Heart left ventricle (tissue), 16 donors: ENCODE measurements around the gene COBL. TPM values are rescaled to one million over a fixed set of nuclear protein-coding genes. Genes with fewer than 3 reads are reported as not detected.

Experiments
- ATAC-seq, 4 donors: fragments of 200-7000 bp; cut with Tn5 transposase; one replicate each; pipeline ENCODE4 v1.9.1; 2020 to 2022; ENCODE audit warnings: moderate library complexity in 4 of 4, mild to moderate bottlenecking in 3 of 4, moderate number of reproducible peaks in 1 of 4
- DNase-seq, 5 donors: peaks; one replicate each; pipeline ENCODE4 v3.0.0-alpha.2; 2020
- H3K27ac ChIP-seq, 12 donors: fragments of 200-600 bp; sonication (generic) in 4 of 12; one replicate each; pipeline versions ENCODE4 v1.5.0 to v1.8.0; 2016 to 2022; ENCODE audit warnings: mild to moderate bottlenecking in 2 of 12
- H3K27me3 ChIP-seq, 9 donors: fragments of 200-600 bp; sonication (generic) in 2 of 9; one replicate each; pipeline versions ENCODE4 v1.5.1 to v1.8.0; 2016 to 2022; ENCODE audit warnings: mild to moderate bottlenecking in 3 of 9
- H3K36me3 ChIP-seq, 9 donors: fragments of 200-600 bp; sonication (generic) in 2 of 9; one replicate each; pipeline versions ENCODE4 v1.5.0 to v1.8.0; 2018 to 2022; ENCODE audit warnings: mild to moderate bottlenecking in 2 of 9
- H3K4me1 ChIP-seq, 12 donors: fragments of 200-600 bp; sonication (generic) in 4 of 12; one replicate each; pipeline versions ENCODE4 v1.5.0 to v1.8.0; 2016 to 2022; ENCODE audit warnings: mild to moderate bottlenecking in 3 of 12
- H3K4me3 ChIP-seq, 12 donors: fragments of 200-600 bp; sonication (generic) in 4 of 12; one replicate each; pipeline versions ENCODE4 v1.5.0 to v1.8.0; 2017 to 2022; ENCODE audit warnings: mild to moderate bottlenecking in 9 of 12, moderate library complexity in 4 of 12
- H3K9me3 ChIP-seq, 12 donors: fragments of 200-600 bp; sonication (generic) in 4 of 12; one replicate each; pipeline versions ENCODE4 v1.5.0 to v1.8.0; 2016 to 2022; ENCODE audit warnings: mild to moderate bottlenecking in 1 of 12
- CTCF ChIP-seq, 12 donors: fragments of 200-600 bp; sonication (generic) in 4 of 12; IDR thresholded peaks; one replicate each; pipeline versions ENCODE4 v1.5.0 to v1.8.0; 2018 to 2022; ENCODE audit warnings: antibody characterized with exemption in 12 of 12, mild to moderate bottlenecking in 5 of 12
- POLR2A ChIP-seq, 2 donors: fragments of 450-650 bp; IDR thresholded peaks; one replicate each; pipeline ENCODE4 v1.6.1; 2017; ENCODE audit warnings: antibody characterized with exemption in 2 of 2, mild to moderate bottlenecking in 2 of 2, moderate library complexity in 2 of 2
- WGBS, 4 donors: extraction: QIAGEN DNeasy Blood & Tissue Kit in 2 of 4; methylation state at CpG; one replicate each; pipeline versions ENCODE4 v1.1.5 to v1.1.7; 2013 to 2018; 5-methylcytosine and 5-hydroxymethylcytosine counted together
- intact Hi-C, 10 donors: fragments of 100-400 bp; cut with DNase I; formaldehyde crosslinking; loops; one replicate each; pipeline versions ENCODE4 v1.11.1 to v1.14.2; 2022
- polyA plus RNA-seq, 2 donors: library from polyadenylated mRNA; stranded (reverse); fragments of 200-250 nt; gene quantifications; one replicate each; pipeline ENCODE4 v1.2.3, GENCODE V29; 2013
- total RNA-seq, 9 donors: library from RNA; depleted of rRNA in 2 of 9; stranded (reverse); fragments of >200 nt in 2 of 9; fragmentation: NEBNext Ultra II Directional in 3 of 9; extraction: Animal tissue kit (Norgen Biotek cat#: 25700) in 3 of 9; gene quantifications; one replicate each; pipeline versions ENCODE4 v1.1.0 to v1.2.4, GENCODE V29; 2016 to 2023
- donor health status: ischemic (EF 13 %, LVEDD 7.1; RV severe dilation, severe dysfunction).
- donor health status: healthy with polysubstance abuse.
- donor health status: DM: no; HTN: yes; CAD: no.
- donor health status: DM: no; HTN: no; CAD: no.
- donor health status: ischemic (EF 25% LVEDD 6.9; RV normal size, moderate dysfunction).
- donor health status: ischemic (EF 25% LVEDD 5.7; RV mildly dilated, moderate dysfunction).
- donor health status: healthy.
- donor health status: DM: yes; HTN: yes; CAD: no.
- donor health status: ischemic (EF 35%, LVEDD 5.7; RV mildly dilated, moderate dysfunction).
- donor health status: nonischemic (EF 11% LVEDD 7.7; RV severe dilation, severe dysfunction).
- donor health status: DM: yes; HTN: yes; CAD: no.
- donor health status: PGD.
- donor health status: ischemic (EF 29% LVEDD 5.4; RV normal size, mild dysfunction).
- donor health status: nonischemic (EF 23%, LVEDD 6.1; RV moderate dilation, normal function).

Gene COBL
- total and polyA plus RNA-seq, 11 donors: 25.9 to 123 (median 80.4) TPM

- intact Hi-C loops: loop anchor here in 3 of 10 donors (5.0 kb wide), 3 partner anchors 53 to 343 kb away; no protein-coding TSS in a partner anchor
- WGBS, 4 donors: 70 to 96% (median 80%) methylated on average over 2 of the region's 2 CpGs
These were observed 181.0 kb downstream of the COBL start for GRCh38 chr7:51135576-51135975.

GRCh38 chr7:51134013-51134441, 182.6 kb downstream of the COBL start:
- peak in 1 of 4 donors; percentile 74 for ATAC-seq
- H3K27ac ChIP-seq: peak overlapping the region in 8 of 12 donors; percentile 6 to 82 (median 59)
- no peak for DNase-seq
- TF ChIP-seq CTCF (IDR thresholded peaks at IDR 0.05): no peak
- TF ChIP-seq POLR2A (IDR thresholded peaks at IDR 0.05): no peak
- H3K36me3 ChIP-seq: peaks cover 0 to 8% (median 0%) of the 10 kb centered on the region in 9 donors
- intact Hi-C loops: no loop called here
- no peaks in the 10 kb centered on the region for H3K27me3 ChIP-seq
- H3K4me1 ChIP-seq: peaks cover 0 to 20% (median 8%) of the 10 kb centered on the region in 12 donors
- 34 to 57% (median 43%) methylated on average over 4 of the region's 4 CpGs for WGBS, 4 donors
- H3K4me3 ChIP-seq: no peak overlapping the region
- peaks cover 0 to 5% (median 0%) of the 10 kb centered on the region in 12 donors for H3K9me3 ChIP-seq

More at GRCh38 chr7:51135576-51135975, 181.0 kb downstream of the COBL start:
- Histone ChIP-seq H3K27ac (peak overlapping the region in 1 of 12 donors; percentile 67), H3K4me1 (peaks cover 0 to 35% (median 21%) of the 10 kb centered on the region in 12 donors), H3K27me3 (no peaks in the 10 kb centered on the region), H3K36me3 (peaks cover 0 to 8% (median 0%) of the 10 kb centered on the region in 9 donors), H3K4me3 (no peak overlapping the region), H3K9me3 (peaks cover 0 to 5% (median 0%) of the 10 kb centered on the region in 12 donors)
- no peak for TF ChIP-seq POLR2A (IDR thresholded peaks at IDR 0.05)
- ATAC-seq: no peak
- DNase-seq: no peak

- Histone ChIP-seq H3K36me3 (peaks cover 0 to 8% (median 0%) of the 10 kb centered on the region in 9 donors), H3K27me3 (no peaks in the 10 kb centered on the region), H3K4me1 (peaks cover 0 to 16% (median 7%) of the 10 kb centered on the region in 12 donors), H3K27ac (peak overlapping the region in 2 of 12 donors; percentile 67 to 82), H3K4me3 (no peak overlapping the region), H3K9me3 (peaks cover 0 to 5% (median 0%) of the 10 kb centered on the region in 12 donors)
- TF ChIP-seq CTCF (IDR thresholded peaks at IDR 0.05) (no peak), POLR2A (IDR thresholded peaks at IDR 0.05) (no peak)
- ATAC-seq: no peak
- DNase-seq: no peak
- intact Hi-C loops: no loop called here
- WGBS, 4 donors: 79 to 95% (median 92%) methylated on average over 3 of the region's 3 CpGs
These were observed 183.9 kb downstream of the COBL start for GRCh38 chr7:51132661-51133060.

- 78 to 87% (median 83%) methylated on average over 8 of the region's 8 CpGs for WGBS, 4 donors
These were observed 186.8 kb downstream of the COBL start for GRCh38 chr7:51129527-51130472.

More at GRCh38 chr7:51129527-51130472, 186.8 kb downstream of the COBL start:
- peaks cover 0 to 16% (median 8%) of the 10 kb centered on the region in 12 donors for H3K4me1 ChIP-seq
- ATAC-seq (no peak), DNase-seq (no peak)
- H3K27ac ChIP-seq: no peak overlapping the region
- no peak for TF ChIP-seq CTCF (IDR thresholded peaks at IDR 0.05)
- no peak for TF ChIP-seq POLR2A (IDR thresholded peaks at IDR 0.05)
- intact Hi-C loops: loop anchor here in 2 of 10 donors (10.0 kb wide), 1 partner anchor 165 kb away; no protein-coding TSS in a partner anchor
- peaks cover 0 to 3% (median 0%) of the 10 kb centered on the region in 9 donors for H3K36me3 ChIP-seq
- H3K9me3 ChIP-seq: peaks cover 0 to 5% (median 0%) of the 10 kb centered on the region in 12 donors
- H3K27me3 ChIP-seq: no peaks in the 10 kb centered on the region
- no peak overlapping the region for H3K4me3 ChIP-seq
